GM12878 (cell line): ENCODE measurements around the gene GRN.

ENCODE experiments used
- BCL3 ChIP-seq: IDR thresholded peaks from 2 replicates; pipeline ENCODE4 v1.6.1; 2011; ENCODE audit warnings: borderline replicate concordance, low read depth, mild to moderate bottlenecking, moderate library complexity, low read length; ENCODE audit not compliant: insufficient read depth, poor library complexity, severe bottlenecking
- CTCF ChIP-seq, 3 experiments: IDR thresholded peaks in 2 of 3; conservative IDR thresholded peaks in 1 of 3; 2 replicates each; pipeline ENCODE4 v1.5.1; 2011; ENCODE audit warnings: low read depth in 3 of 3, low read length in 3 of 3, mild to moderate bottlenecking in 3 of 3, control low read depth in 2 of 3, moderate library complexity in 2 of 3, inconsistent platforms in 1 of 3, mixed read lengths in 1 of 3; ENCODE audit not compliant: control insufficient read depth in 2 of 3, insufficient read depth in 1 of 3; ENCODE audit errors: extremely low read depth in 1 of 3
- ELK1 ChIP-seq: IDR thresholded peaks from 2 replicates; pipeline ENCODE4 v1.6.1; 2012; ENCODE audit warnings: low read depth, low read length, improper control_type of control experiment
- EZH2 ChIP-seq: IDR thresholded peaks from 2 replicates; pipeline ENCODE4 v1.6.1; 2012; ENCODE audit warnings: low read depth, mild to moderate bottlenecking, control low read depth, inconsistent platforms, low read length, borderline replicate concordance; ENCODE audit not compliant: control insufficient read depth
- MEF2A ChIP-seq: IDR thresholded peaks from 2 replicates; pipeline ENCODE4 v1.6.1; 2011; ENCODE audit warnings: low read depth, mild to moderate bottlenecking, low read length, moderate library complexity; ENCODE audit not compliant: insufficient read depth
- MXI1 ChIP-seq: fragments of 150-350 bp; IDR thresholded peaks from 2 replicates; pipeline ENCODE4 v1.6.1; 2011; ENCODE audit warnings: low read depth, mild to moderate bottlenecking, inconsistent platforms, low read length, improper control_type of control experiment
- NR2C2 ChIP-seq: IDR thresholded peaks from 2 replicates; pipeline ENCODE4 v1.6.1; 2011; ENCODE audit warnings: borderline replicate concordance, low read depth; ENCODE audit not compliant: control insufficient read depth, insufficient read length
- PAX5 ChIP-seq: IDR thresholded peaks from 2 replicates; pipeline ENCODE4 v1.6.1; 2011; ENCODE audit warnings: low read depth, low read length, borderline replicate concordance
- RELB ChIP-seq: fragments of 450-650 bp; IDR thresholded peaks from 2 replicates; pipeline ENCODE4 v1.6.1; 2017; ENCODE audit warnings: low read depth, mild to moderate bottlenecking, moderate library complexity
- SUZ12 ChIP-seq: fragments of 200-600 bp; sonication (generic); IDR thresholded peaks from one replicate; pipeline ENCODE4 v1.6.1; 2018; ENCODE audit warnings: antibody characterized with exemption, mild to moderate bottlenecking; ENCODE audit not compliant: unreplicated experiment
- YY1 ChIP-seq: IDR thresholded peaks from 2 replicates; pipeline ENCODE4 v1.6.1; 2011; ENCODE audit warnings: low read depth, mild to moderate bottlenecking, low read length
- ZNF217 ChIP-seq: fragments of 450-650 bp; IDR thresholded peaks from 2 replicates; pipeline ENCODE4 v1.6.1; 2017; ENCODE audit warnings: antibody characterized with exemption, mild to moderate bottlenecking

- TF ChIP-seq MXI1: no peak
- TF ChIP-seq NR2C2: no peak
- no peak for TF ChIP-seq MEF2A
- TF ChIP-seq CTCF (IDR thresholded peaks at IDR 0.05 in 2 of 3, conservative IDR thresholded peaks at IDR 0.05 in 1 of 3; ENCODE audit: control insufficient read depth in 2 of 3, extremely low read depth in 1 of 3, insufficient read depth in 1 of 3, low read depth in 3 of 3, low read length in 3 of 3): no peak
- no peak for TF ChIP-seq RELB
- no peak for TF ChIP-seq EZH2
- no peak for TF ChIP-seq ELK1
- TF ChIP-seq YY1: no peak
- TF ChIP-seq PAX5: no peak
- no peak for TF ChIP-seq BCL3
- TF ChIP-seq ZNF217: no peak
- no peak for TF ChIP-seq SUZ12
These were observed 14.5 kb downstream of the GRN start for GRCh38 chr17:44359458-44360143.
